Measurements from ENCODE around the gene PGGHG. TPM values are rescaled to one million over a fixed set of nuclear protein-coding genes. Genes with fewer than 3 reads are reported as not detected.

PGGHG gene
- total and polyA plus RNA-seq, 5 donors: 9.9 to 18.7 (median 12.0) TPM

DNA sequence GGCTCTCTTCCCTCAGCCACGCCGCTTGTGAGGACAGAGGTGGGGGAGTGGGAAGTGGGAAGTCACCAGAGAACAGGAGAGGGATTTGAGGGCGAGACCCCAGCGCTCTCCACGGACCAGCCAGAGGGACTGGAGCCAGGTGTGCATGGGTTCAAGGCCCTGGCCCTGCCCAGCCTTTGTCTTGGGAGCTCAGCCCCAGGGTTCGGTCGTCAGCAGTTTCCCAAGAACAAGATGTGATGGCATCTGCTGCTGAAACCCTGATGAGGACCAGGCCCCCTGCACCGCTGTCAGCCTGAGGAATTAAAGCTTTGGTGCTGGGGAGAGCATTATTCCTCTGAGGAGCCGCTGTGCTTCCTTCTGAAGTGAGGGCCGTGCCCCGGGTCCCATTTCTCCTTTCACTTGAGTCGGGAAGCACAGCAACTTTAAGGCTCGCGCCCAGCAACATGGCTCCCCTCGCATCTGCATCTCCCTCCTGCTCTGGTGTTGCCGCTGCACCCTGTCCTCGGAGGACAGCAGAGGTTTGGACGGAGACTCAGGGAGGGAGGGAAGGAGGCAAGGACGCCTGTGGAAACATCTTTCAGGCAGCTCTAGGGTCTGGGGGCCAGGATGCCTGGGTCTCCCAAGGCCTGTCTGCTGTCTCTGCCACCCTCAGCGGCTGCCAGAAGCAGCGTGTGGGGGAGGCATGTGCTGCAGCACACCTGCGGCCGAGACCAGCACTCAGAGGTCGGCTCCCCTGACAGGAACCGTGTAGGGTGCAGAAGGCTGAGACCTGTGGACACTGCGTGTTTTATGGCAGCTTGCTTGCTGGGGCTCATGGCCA, 6.6 kb downstream of the PGGHG start:
- no peaks in the 10 kb centered on the region for H3K27me3 ChIP-seq (ENCODE audit: control insufficient read depth, insufficient read depth)
- intact Hi-C loops (cut with DNase I): no loop called here

DNA sequence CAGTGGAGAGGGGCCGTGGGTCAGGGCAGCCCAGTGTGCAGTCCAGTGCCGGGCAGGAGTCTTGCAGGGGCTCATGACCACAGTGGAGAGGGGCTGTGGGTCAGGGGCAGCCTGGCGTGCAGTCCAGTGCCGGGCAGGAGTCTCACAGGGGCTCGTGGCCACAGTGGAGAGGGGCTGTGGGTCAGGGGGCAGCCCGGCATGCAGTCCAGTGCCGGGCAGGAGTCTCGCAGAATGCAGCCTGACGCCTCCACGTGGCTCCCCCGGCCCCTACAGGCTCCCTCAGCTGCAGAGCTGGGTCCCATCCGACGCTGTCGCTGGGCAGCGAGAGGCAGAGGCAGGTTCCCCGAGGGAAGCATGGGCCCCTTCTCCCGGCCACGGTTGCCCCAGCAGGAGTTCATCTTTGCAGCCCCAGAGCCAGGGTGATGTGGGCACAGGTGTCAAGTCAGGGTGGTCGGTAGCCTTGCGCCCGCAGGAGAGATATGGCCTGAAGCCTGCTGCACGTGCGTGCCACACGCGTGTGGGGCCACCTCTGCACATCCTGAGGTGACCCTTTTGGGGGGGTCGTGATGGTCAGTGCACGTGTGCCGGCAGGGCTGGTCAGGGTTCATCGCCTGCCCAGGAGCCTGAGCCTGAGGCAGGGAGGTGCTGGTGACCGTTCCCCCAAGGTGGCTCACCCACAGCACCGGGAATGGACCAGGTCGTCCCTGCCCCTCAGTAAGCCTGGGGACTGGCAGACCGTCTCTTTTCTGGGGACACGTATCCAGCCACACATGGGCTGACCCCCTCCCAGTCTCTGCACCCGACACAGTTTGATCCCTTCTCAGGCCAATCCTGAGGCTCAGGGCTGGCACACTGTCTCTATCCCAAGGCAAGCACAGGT, 7.5 kb downstream of the PGGHG start:
- no peak overlapping the region for H3K4me3 ChIP-seq (ENCODE audit: low read length)
- no peaks in the 10 kb centered on the region for H3K9me3 ChIP-seq (ENCODE audit: control insufficient read depth, low read length)
- intact Hi-C loops (cut with DNase I): no loop called here
- ATAC-seq: no peak
- no peak overlapping the region for H3K27ac ChIP-seq (ENCODE audit: low read length)
- DNase-seq: peak in 2 of 3 donors; percentile 46 to 52
- H3K4me1 ChIP-seq (ENCODE audit: control insufficient read depth, insufficient read depth, low read length): no peaks in the 10 kb centered on the region
- WGBS: 73% methylated on average over 35 of the region's 35 CpGs
- H3K27me3 ChIP-seq (ENCODE audit: control insufficient read depth, insufficient read depth): no peaks in the 10 kb centered on the region

More for the DNA sequence above, 6.6 kb downstream of the PGGHG start:
- Histone ChIP-seq H3K9me3 (ENCODE audit: control insufficient read depth, low read length) (no peaks in the 10 kb centered on the region), H3K27ac (ENCODE audit: low read length) (no peak overlapping the region), H3K4me1 (ENCODE audit: control insufficient read depth, insufficient read depth, low read length) (no peaks in the 10 kb centered on the region), H3K4me3 (ENCODE audit: low read length) (no peak overlapping the region)
- ATAC-seq (no peak), DNase-seq (peak in 2 of 3 donors; percentile 40 to 47)
- 74% methylated on average over 26 of the region's 26 CpGs for WGBS

DNA sequence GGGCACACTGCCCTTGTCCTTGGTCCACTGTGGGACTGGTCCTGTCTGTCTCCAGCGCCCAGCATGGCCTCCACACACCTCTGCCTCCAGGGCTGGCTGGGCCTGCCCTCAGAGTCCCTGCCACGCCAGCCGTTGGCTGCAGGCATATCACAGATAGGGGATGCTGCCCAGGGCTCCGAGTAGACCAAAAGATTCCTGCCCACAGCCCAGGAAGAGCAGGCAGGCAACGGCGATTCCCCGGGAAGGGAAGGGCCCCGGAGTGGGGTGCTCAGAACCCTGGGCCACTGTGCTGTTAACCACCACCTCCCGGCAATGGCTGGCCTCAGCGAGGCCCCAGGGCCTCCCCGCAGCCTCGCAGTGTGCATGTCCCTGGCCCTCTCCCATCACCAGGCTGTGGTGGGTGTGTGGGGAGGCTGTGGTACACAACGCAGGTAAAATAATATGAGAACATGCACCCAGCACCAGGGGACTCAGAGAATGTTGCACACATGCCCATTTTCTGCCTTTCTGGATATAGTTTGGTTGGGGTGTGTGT, 8.2 kb downstream of the PGGHG start:
- H3K4me3 ChIP-seq (ENCODE audit: low read length): no peak overlapping the region
- peak; percentile 1 to 2 for ATAC-seq
- peak in 2 of 3 donors; percentile 55 for DNase-seq
- H3K4me1 ChIP-seq (ENCODE audit: control insufficient read depth, insufficient read depth, low read length): no peaks in the 10 kb centered on the region
- no peaks in the 10 kb centered on the region for H3K27me3 ChIP-seq (ENCODE audit: control insufficient read depth, insufficient read depth)
- H3K27ac ChIP-seq (ENCODE audit: low read length): no peak overlapping the region
- H3K9me3 ChIP-seq (ENCODE audit: control insufficient read depth, low read length): no peaks in the 10 kb centered on the region
- intact Hi-C loops (cut with DNase I): no loop called here
- 63% methylated on average over 13 of the region's 13 CpGs for WGBS

DNA sequence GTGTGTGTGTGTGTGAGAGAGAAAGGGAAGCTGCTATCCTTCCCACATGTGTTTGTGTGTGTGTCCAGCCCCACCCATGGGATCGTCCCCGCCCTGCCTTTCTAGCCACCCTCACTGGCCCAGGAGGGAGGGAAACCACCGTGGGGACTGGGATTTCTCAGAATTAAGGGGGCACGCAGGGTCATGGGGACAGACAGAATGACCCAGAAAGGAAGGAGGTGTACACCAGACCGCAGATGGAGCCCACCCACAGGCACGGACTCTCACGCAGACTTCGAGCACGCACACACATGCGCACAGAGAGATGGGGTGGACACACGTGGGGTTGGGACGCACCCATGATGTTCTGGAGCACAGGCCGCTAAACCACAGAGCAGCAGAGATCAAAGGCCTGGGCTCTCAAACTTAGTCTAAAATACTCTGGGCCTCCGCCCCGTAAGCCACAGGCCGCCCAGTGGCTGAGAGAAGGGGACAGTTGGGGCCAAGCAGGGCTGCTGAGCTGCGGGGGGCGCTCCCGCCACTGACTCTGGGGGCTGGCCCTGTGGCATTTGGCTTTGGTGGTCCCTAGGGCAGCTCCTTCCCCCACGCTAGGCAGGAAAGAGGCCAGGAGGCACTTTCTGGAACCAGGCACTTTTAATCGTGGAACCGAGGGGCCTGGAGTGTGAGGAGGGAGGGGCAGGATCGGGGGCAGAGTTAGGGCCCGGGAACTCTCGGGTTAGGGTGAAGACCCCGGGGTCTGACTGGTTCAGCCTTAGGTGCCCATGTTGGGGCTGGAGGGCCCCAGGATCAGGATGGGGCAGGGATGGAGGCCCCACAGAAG, 8.9 kb downstream of the PGGHG start:
- intact Hi-C loops (cut with DNase I): no loop called here
- Histone ChIP-seq H3K9me3 (ENCODE audit: control insufficient read depth, low read length) (no peaks in the 10 kb centered on the region), H3K4me3 (ENCODE audit: low read length) (no peak overlapping the region), H3K4me1 (ENCODE audit: control insufficient read depth, insufficient read depth, low read length) (no peaks in the 10 kb centered on the region), H3K27me3 (ENCODE audit: control insufficient read depth, insufficient read depth) (no peaks in the 10 kb centered on the region), H3K27ac (ENCODE audit: low read length) (no peak overlapping the region)
- peak; percentile 23 to 78 (median 69) for DNase-seq
- peak; percentile 17 to 27 for ATAC-seq
- 54% methylated on average over 26 of the region's 26 CpGs for WGBS

DNA sequence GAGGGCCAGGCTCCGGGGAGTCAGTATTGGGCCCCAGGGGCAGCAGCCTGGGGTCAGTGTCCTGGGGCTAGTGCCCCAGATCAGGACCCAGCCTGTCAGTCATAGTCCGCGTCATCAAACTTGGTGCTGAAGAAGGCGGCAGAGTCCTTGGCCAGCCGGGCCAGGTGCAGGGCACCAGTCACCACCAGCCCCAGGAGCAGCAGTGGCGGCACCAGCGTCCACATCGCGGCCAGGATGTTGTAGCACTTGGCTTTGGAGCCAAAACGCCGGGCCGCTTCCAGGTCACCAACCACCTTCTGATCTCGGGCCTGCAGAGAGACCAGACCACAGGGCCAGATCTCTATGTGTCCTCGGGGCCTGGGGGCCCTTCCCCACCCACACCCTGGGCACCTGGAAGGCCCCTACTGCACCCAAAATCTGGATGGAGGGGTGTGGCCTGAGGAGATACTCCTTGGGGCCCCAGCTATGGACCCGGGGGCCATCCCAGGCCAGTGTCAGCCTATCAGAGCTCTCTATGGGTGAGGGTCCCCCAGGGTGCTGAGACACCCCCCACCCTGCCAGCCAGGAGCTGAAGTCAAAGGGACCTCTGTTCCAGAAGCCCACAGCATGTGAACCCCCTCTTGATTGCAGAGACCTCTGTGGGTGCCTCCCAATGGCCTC, 9.6 kb downstream of the PGGHG start:
- no peaks in the 10 kb centered on the region for H3K4me1 ChIP-seq (ENCODE audit: control insufficient read depth, insufficient read depth, low read length)
- intact Hi-C loops (cut with DNase I): no loop called here
- no peaks in the 10 kb centered on the region for H3K27me3 ChIP-seq (ENCODE audit: control insufficient read depth, insufficient read depth)
- no peaks in the 10 kb centered on the region for H3K9me3 ChIP-seq (ENCODE audit: control insufficient read depth, low read length)
- DNase-seq: peak; percentile 17 to 59 (median 51)
- H3K27ac ChIP-seq (ENCODE audit: low read length): no peak overlapping the region
- peak in 1 of 2 donors; percentile 7 for ATAC-seq
- H3K4me3 ChIP-seq (ENCODE audit: low read length): no peak overlapping the region
- 66% methylated on average over 15 of the region's 15 CpGs for WGBS

DNA sequence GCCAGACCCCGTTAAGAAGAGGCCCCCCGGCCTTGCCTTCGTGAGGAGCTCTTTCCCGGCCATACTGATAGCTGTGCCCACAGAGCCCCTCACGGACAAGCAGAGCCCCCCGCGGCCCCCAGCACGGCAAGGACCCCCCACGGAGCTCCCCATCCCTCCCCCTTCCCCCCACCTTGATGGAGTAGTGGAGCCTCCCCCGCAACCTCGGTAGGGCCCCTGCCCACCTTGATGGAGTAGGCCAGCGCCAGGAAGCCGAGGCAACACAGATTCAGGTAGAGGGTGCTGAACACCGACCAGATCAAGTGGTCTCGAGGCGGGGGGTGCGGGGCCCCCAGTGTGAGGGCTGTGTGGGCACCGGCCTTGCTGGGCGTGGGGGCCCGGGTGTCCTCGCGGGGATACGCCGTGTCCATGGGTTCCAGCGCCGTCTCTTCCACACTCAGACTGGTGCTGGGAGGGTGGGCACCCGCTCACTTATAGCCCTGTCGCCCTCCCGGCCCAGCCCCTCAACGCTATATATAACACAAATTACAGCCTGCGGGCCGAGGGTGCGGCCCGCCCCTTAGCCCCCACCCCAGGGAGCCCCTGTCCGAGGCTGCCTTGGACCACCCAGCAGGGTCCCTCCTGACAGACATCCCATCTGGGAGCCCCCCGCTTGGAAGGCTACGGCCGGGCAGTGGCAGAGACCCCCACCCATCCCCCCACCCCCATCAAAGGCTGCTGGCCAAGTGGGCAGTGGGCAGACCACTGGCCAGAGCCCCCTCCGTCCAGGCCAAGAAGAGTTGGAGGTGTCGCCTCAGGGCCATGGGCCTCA, 10.4 kb downstream of the PGGHG start, which contains the start of gene IFITM5:
Gene IFITM5, minus strand, starts transcription at position 446 of the 811 bp plus-strand sequence. Its CDS starts 36 bp downstream, at position 410.
- ATAC-seq (no peak), DNase-seq (peak; percentile 14 to 65 (median 55))
- Histone ChIP-seq H3K27ac (ENCODE audit: low read length) (no peak within 1 kb of the TSS), H3K4me1 (ENCODE audit: control insufficient read depth, insufficient read depth, low read length) (no peaks in the 10 kb centered on the region), H3K9me3 (ENCODE audit: control insufficient read depth, low read length) (no peaks in the 10 kb centered on the region), H3K27me3 (ENCODE audit: control insufficient read depth, insufficient read depth) (no peaks in the 10 kb centered on the region), H3K4me3 (ENCODE audit: low read length) (no peak within 1 kb of the TSS)
- intact Hi-C loops (cut with DNase I): no loop called here
- WGBS: 66% methylated on average over 40 of the region's 40 CpGs

DNA sequence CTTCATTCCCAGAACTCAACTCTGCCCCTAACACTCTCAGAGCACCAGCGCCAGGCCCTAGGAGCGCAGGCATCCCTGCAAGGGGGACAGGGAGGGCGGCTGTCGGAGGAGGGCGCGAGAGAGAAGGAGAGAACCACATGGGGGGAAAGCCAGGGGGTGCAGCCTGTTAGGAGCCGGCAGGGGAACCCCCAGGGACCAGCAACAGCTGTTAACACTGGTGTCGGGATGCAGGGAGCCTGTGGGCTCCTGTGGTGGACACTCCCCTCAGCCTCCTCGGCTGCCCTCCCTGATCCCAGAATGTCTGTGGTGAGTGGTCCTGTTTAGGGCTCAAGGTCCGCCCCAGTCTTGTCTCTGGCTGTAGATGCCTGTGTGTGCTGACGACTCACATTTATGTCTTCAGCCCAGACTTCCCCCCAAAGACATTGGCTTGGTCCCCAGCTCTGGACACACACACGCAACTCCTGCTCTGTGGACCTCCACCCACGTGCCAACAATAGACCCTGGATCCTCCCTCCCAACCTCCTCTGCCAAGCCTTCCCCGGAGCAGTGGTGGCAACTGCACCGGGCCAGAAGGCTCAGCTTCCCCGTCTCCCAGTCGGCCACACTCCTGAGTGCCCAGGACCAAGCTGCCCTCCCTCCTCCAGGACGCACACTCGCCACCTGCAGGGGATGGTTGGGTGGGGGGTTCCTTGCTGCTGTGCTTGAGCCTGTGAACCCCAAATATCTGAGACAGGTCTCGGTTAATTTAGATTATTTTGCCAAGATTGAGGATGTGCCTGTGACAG, 11.2 kb downstream of the PGGHG start:
- no peak overlapping the region for H3K4me3 ChIP-seq (ENCODE audit: low read length)
- ATAC-seq: no peak
- no peaks in the 10 kb centered on the region for H3K9me3 ChIP-seq (ENCODE audit: control insufficient read depth, low read length)
- WGBS: 27% methylated on average over 20 of the region's 20 CpGs
- H3K27ac ChIP-seq (ENCODE audit: low read length): no peak overlapping the region
- H3K27me3 ChIP-seq (ENCODE audit: control insufficient read depth, insufficient read depth): no peaks in the 10 kb centered on the region
- intact Hi-C loops (cut with DNase I): loop anchor here in 1 of 4 donors (10.0 kb wide), 1 partner anchor 55 kb away; no protein-coding TSS in a partner anchor
- peak; percentile 25 to 70 (median 64) for DNase-seq
- H3K4me1 ChIP-seq (ENCODE audit: control insufficient read depth, insufficient read depth, low read length): no peaks in the 10 kb centered on the region

DNA sequence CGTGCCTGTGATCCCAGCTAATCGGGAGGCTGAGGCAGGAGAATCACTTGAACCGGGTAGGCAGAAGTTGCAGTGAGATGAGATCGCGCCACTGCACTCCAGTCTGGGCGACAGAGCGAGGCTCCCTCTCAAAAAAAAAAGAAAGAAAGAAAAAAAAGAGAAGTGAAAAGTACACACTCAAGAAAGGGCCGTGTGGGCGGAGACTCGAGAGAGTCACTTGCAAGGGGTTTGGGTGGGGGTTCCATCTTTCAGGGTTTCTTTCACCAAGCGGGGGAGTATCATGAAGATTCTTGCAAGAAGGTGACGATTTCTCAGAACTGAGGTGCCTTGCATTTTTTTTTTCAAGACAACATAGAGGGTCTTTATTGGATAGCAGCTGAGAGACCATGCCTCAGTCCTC, 14.4 kb downstream of the PGGHG start:
- no peaks in the 10 kb centered on the region for H3K9me3 ChIP-seq (ENCODE audit: control insufficient read depth, low read length)
- DNase-seq (peak in 2 of 3 donors; percentile 36 to 44), ATAC-seq (no peak)
- WGBS: 84% methylated on average over 12 of the region's 12 CpGs
- H3K27ac ChIP-seq (ENCODE audit: low read length): no peak overlapping the region
- intact Hi-C loops (cut with DNase I): loop anchor here in 1 of 4 donors (10.0 kb wide), 1 partner anchor 51 kb away; no protein-coding TSS in a partner anchor
- peaks cover 2% of the 10 kb centered on the region for H3K4me1 ChIP-seq (ENCODE audit: control insufficient read depth, insufficient read depth, low read length)
- H3K4me3 ChIP-seq (ENCODE audit: low read length): no peak overlapping the region
- H3K27me3 ChIP-seq (ENCODE audit: control insufficient read depth, insufficient read depth): no peaks in the 10 kb centered on the region

DNA sequence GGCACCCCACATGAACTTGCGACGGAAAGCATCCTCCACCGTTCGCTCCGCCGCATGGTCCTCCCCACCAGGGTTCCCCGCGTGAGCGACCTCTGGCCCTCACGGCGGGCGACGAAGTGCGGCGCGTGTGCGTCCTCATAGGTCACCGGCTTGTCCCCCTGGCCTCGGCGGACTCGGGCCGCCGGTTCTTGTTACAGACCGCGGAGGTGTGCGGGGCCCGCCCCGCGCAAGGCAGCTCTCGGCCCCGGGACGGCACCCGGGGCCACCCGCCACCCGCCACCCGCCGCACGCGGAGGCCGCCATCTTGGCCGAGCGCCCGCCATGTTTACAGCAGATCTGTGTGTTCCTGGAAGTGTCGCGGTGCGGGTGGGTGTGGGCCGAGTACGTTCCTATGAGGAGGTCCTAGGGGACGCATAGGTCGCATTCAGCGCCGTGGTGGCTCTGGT, 15.2 kb downstream of the PGGHG start:
- 75% methylated on average over 52 of the region's 52 CpGs for WGBS
- ATAC-seq: no peak
- intact Hi-C loops (cut with DNase I): loop anchor here in 1 of 4 donors (10.0 kb wide), 1 partner anchor 51 kb away; no protein-coding TSS in a partner anchor

More for the DNA sequence above, 15.2 kb downstream of the PGGHG start:
- Histone ChIP-seq H3K9me3 (ENCODE audit: control insufficient read depth, low read length) (no peaks in the 10 kb centered on the region), H3K4me1 (ENCODE audit: control insufficient read depth, insufficient read depth, low read length) (peaks cover 2% of the 10 kb centered on the region), H3K27ac (ENCODE audit: low read length) (no peak overlapping the region), H3K27me3 (ENCODE audit: control insufficient read depth, insufficient read depth) (no peaks in the 10 kb centered on the region), H3K4me3 (ENCODE audit: low read length) (no peak overlapping the region)
- DNase-seq: peak; percentile 30 to 74 (median 62)
